Stimulated activated CD4-positive, alpha-beta T cell treated with anti-CD3 and anti-CD28 coated beads, Interleukin-4, amount 100 ng/mL, for 1 hour (primary cell): Measurements from ENCODE around the gene BCL2L15.

Experiments
- DNase-seq: peaks from one replicate; pipeline ENCODE4 v3.0.0-alpha.2; 2020

BCL2L15 gene

GRCh38 chr1:113904674-113905434 lies 17.5 kb upstream of the BCL2L15 start, which contains the start of the genes AP4B1 and DCLRE1B:
AP4B1 (minus strand) TSS chr1:113904799; CDS start chr1:113904717, 82 bp downstream.
DCLRE1B (plus strand) TSS chr1:113905326; CDS start chr1:113905587, 261 bp downstream.
- peak; percentile 94 for DNase-seq

- no peak for DNase-seq
Measured at GRCh38 chr1:113904293-113904673, 16.9 kb upstream of the BCL2L15 start.

- DNase-seq, result peak; percentile 25
Measured at GRCh38 chr1:113903501-113904292, 16.3 kb upstream of the BCL2L15 start.

GRCh38 chr1:113901191-113901590 lies 13.8 kb upstream of the BCL2L15 start:
- no peak for DNase-seq

- no peak for DNase-seq
Measured at GRCh38 chr1:113899111-113899510, 11.7 kb upstream of the BCL2L15 start.

- DNase-seq, result no peak
Measured at GRCh38 chr1:113898241-113898814, 10.9 kb upstream of the BCL2L15 start.

GRCh38 chr1:113895961-113896360 lies 8.6 kb upstream of the BCL2L15 start:
- DNase-seq, result no peak

GRCh38 chr1:113895098-113895497 lies 7.7 kb upstream of the BCL2L15 start:
- no peak for DNase-seq

GRCh38 chr1:113893267-113893666 lies 5.9 kb upstream of the BCL2L15 start:
- no peak for DNase-seq

GRCh38 chr1:113891631-113892220 lies 4.3 kb upstream of the BCL2L15 start:
- DNase-seq, result no peak

- no peak for DNase-seq
Measured at GRCh38 chr1:113890816-113891215, 3.4 kb upstream of the BCL2L15 start.

GRCh38 chr1:113886417-113887401 lies 672 bp downstream of the BCL2L15 start:
- no peak for DNase-seq

GRCh38 chr1:113881661-113882060 lies 5.7 kb downstream of the BCL2L15 start:
- DNase-seq, result no peak

GRCh38 chr1:113879739-113880038 lies 7.7 kb downstream of the BCL2L15 start:
- DNase-seq, result no peak

GRCh38 chr1:113876176-113876575 lies 11.2 kb downstream of the BCL2L15 start:
- no peak for DNase-seq

- DNase-seq, result no peak
Measured at GRCh38 chr1:113875714-113876113, 11.7 kb downstream of the BCL2L15 start.

- DNase-seq, result no peak
Measured at GRCh38 chr1:113874012-113874879, 13.1 kb downstream of the BCL2L15 start.

- no peak for DNase-seq
Measured at GRCh38 chr1:113872219-113872935, 15.0 kb downstream of the BCL2L15 start.

GRCh38 chr1:113871597-113872113 lies 15.7 kb downstream of the BCL2L15 start, which contains the start of gene PTPN22:
PTPN22 (minus strand) TSS chr1:113871712.
- peak; percentile 70 for DNase-seq

GRCh38 chr1:113870778-113871177 lies 16.6 kb downstream of the BCL2L15 start:
- no peak for DNase-seq
